ENCODE results near the gene XRCC6.

- no peak for TF ChIP-seq CTCF (IDR thresholded peaks at IDR 0.05)
- TF ChIP-seq POLR2A (IDR thresholded peaks at IDR 0.05), result no peak
These were observed 60.5 kb downstream of the XRCC6 start for GRCh38 chr22:41681616-41682015.

Measured in vagina (tissue), 2 donors.